B cell (primary cell): ENCODE measurements around the gene EXOC3L1. TPM values are rescaled to one million over a fixed set of nuclear protein-coding genes. Genes with fewer than 3 reads are reported as not detected.

ENCODE experiments used
- ATAC-seq: fragments of 200-7000 bp; cut with Tn5 transposase; one replicate; pipeline ENCODE4 v1.10.0; 2021; ENCODE audit warnings: low read depth, mild to moderate bottlenecking, moderate number of reproducible peaks, moderate library complexity
- CTCF ChIA-PET: fragments of 350-600 bp; sonication (Branson Sonifier 250); formaldehyde crosslinking; loops from one replicate; lab custom pipeline; 2021; ENCODE audit warnings: antibody characterized with exemption, inconsistent platforms; lab: Charles Lee
- POLR2A ChIA-PET: fragments of 350-600 bp; sonication (Branson Sonifier 250); formaldehyde crosslinking; loops from one replicate; lab custom pipeline; 2021; ENCODE audit warnings: antibody characterized with exemption; lab: Charles Lee
- DNase-seq: peaks from one replicate; pipeline ENCODE4 v3.0.0; 2013
- H2AFZ ChIP-seq: 2 replicates; pipeline ENCODE4 v1.6.1; 2012; ENCODE audit warnings: mild to moderate bottlenecking, low read depth, low read length; ENCODE audit not compliant: insufficient read depth, poor library complexity, severe bottlenecking
- H3K27ac ChIP-seq, 2 donors: 1 replicate in 1 of 2; 2 replicates in 1 of 2; pipeline ENCODE4 v1.5.1; 2012 to 2013; ENCODE audit warnings: low read length in 2 of 2, mild to moderate bottlenecking in 2 of 2, moderate library complexity in 1 of 2
- H3K27me3 ChIP-seq, 4 experiments: fragments of 200-600 bp in 1 of 4; sonication (generic) in 1 of 4; replicated peaks in 1 of 4; 1 replicate in 2 of 4; 2 replicates in 2 of 4; pipeline versions ENCODE4 v1.6.1 to v1.7.0; 2013 to 2016; ENCODE audit warnings: low read length in 3 of 4, mild to moderate bottlenecking in 2 of 4, mixed read lengths in 1 of 4, moderate library complexity in 1 of 4; ENCODE audit not compliant: insufficient read depth in 4 of 4, control insufficient read depth in 3 of 4; ENCODE audit errors: control extremely low read depth in 1 of 4
- H3K36me3 ChIP-seq, 2 experiments: replicated peaks in 1 of 2; 1 replicate in 1 of 2; 2 replicates in 1 of 2; pipeline versions ENCODE4 v1.6.1 to v1.7.1; 2013; ENCODE audit warnings: low read length in 1 of 2; ENCODE audit not compliant: insufficient read depth in 2 of 2, control insufficient read depth in 1 of 2; ENCODE audit errors: control extremely low read depth in 1 of 2, extremely low read depth in 1 of 2
- H3K4me1 ChIP-seq, 2 donors: fragments of 200-600 bp in 1 of 2; sonication (generic) in 1 of 2; 1 replicate in 1 of 2; 2 replicates in 1 of 2; pipeline versions ENCODE4 v1.5.1 to v1.6.1; 2013 to 2017; ENCODE audit warnings: low read length in 2 of 2; ENCODE audit not compliant: control insufficient read depth in 2 of 2, insufficient read depth in 2 of 2
- H3K4me2 ChIP-seq: replicated peaks from 2 replicates; pipeline ENCODE3; 2012; ENCODE audit warnings: mild to moderate bottlenecking, low read depth, low read length; ENCODE audit not compliant: poor library complexity, severe bottlenecking
- H3K4me3 ChIP-seq, 5 experiments: fragments of 200-600 bp in 1 of 5; sonication (generic) in 1 of 5; 1 replicate in 3 of 5; 2 replicates in 2 of 5; pipeline versions ENCODE4 v1.5.1 to v1.7.0; 2011 to 2016; ENCODE audit warnings: low read length in 4 of 5, mild to moderate bottlenecking in 4 of 5, low read depth in 2 of 5, control low read depth in 1 of 5, moderate library complexity in 1 of 5; ENCODE audit not compliant: insufficient read depth in 1 of 5; ENCODE audit errors: control extremely low read depth in 1 of 5, extremely low read depth in 1 of 5
- H3K79me2 ChIP-seq: fragments of 200-600 bp; sonication (generic); one replicate; pipeline ENCODE4 v1.6.0; 2016; ENCODE audit warnings: low read length; ENCODE audit not compliant: control insufficient read depth, insufficient read depth
- H3K9ac ChIP-seq: fragments of 200-600 bp; sonication (generic); 2 replicates; pipeline ENCODE4 v1.6.1; 2017; ENCODE audit warnings: mild to moderate bottlenecking, low read length, moderate library complexity
- H3K9me3 ChIP-seq, 3 donors: one replicate each; pipeline versions ENCODE4 v1.6.1 to v1.7.1; 2013; ENCODE audit warnings: low read length in 2 of 3; ENCODE audit not compliant: control insufficient read depth in 2 of 3, insufficient read depth in 1 of 3; ENCODE audit errors: control extremely low read depth in 1 of 3
- H4K20me1 ChIP-seq: 2 replicates; pipeline ENCODE4 v1.6.0; 2012; ENCODE audit warnings: mild to moderate bottlenecking, low read length; ENCODE audit not compliant: insufficient read depth, control insufficient read depth, poor library complexity, severe bottlenecking
- H3K27ac Mint-ChIP-seq: one replicate; pipeline ENCODE4 v1.8.0; 2021; ENCODE audit warnings: mixed read lengths
- H3K27me3 Mint-ChIP-seq: one replicate; pipeline ENCODE4 v1.8.0; 2021; ENCODE audit warnings: mixed read lengths
- H3K4me1 Mint-ChIP-seq: one replicate; pipeline ENCODE4 v1.8.0; 2021; ENCODE audit warnings: mixed read lengths
- H3K4me3 Mint-ChIP-seq: one replicate; pipeline ENCODE4 v1.8.0; 2021; ENCODE audit warnings: mixed read lengths
- H3K9me3 Mint-ChIP-seq: one replicate; pipeline ENCODE4 v1.8.0; 2022; ENCODE audit warnings: mixed read lengths; ENCODE audit not compliant: insufficient read depth
- EZH2 ChIP-seq: IDR thresholded peaks from 2 replicates; pipeline ENCODE4 v1.6.1; 2012; ENCODE audit warnings: borderline replicate concordance, low read depth, mild to moderate bottlenecking, moderate library complexity, low read length; ENCODE audit not compliant: insufficient read depth, poor library complexity, severe bottlenecking
- WGBS: methylation state at CpG from one replicate; pipeline ENCODE4 v1.1.5; 2013; ENCODE audit warnings: missing lambda C conversion rate; ENCODE audit not compliant: insufficient coverage; 5-methylcytosine and 5-hydroxymethylcytosine counted together
- intact Hi-C: fragments of 100-400 bp; cut with micrococcal nuclease; formaldehyde crosslinking; loops from one replicate; pipeline ENCODE4 v1.10.0; 2022
- polyA plus RNA-seq: library from polyadenylated mRNA; depleted of rRNA; stranded (reverse); fragments of >200 nt; gene quantifications from 2 replicates; pipeline ENCODE4 v1.2.3, GENCODE V29; 2012
- total RNA-seq, 2 donors: library from RNA; stranded (reverse); fragments of 120-200 nt in 1 of 2; gene quantifications; 1 replicate in 1 of 2; 2 replicates in 1 of 2; pipeline versions ENCODE4 v1.2.3 to v1.2.4, GENCODE V29; 2013 to 2022
- TF ChIP-seq, protein P1 (sequence below): fragments of 200-600 bp; IDR thresholded peaks from one replicate; pipeline ENCODE4 v1.8.0; 2022; ENCODE audit warnings: antibody characterized with exemption, mild to moderate bottlenecking

The EXOC3L1 gene
- total and polyA plus RNA-seq, 2 donors (not counting 1 experiment from before 2014, with no cell fraction given) = not detected

DNA sequence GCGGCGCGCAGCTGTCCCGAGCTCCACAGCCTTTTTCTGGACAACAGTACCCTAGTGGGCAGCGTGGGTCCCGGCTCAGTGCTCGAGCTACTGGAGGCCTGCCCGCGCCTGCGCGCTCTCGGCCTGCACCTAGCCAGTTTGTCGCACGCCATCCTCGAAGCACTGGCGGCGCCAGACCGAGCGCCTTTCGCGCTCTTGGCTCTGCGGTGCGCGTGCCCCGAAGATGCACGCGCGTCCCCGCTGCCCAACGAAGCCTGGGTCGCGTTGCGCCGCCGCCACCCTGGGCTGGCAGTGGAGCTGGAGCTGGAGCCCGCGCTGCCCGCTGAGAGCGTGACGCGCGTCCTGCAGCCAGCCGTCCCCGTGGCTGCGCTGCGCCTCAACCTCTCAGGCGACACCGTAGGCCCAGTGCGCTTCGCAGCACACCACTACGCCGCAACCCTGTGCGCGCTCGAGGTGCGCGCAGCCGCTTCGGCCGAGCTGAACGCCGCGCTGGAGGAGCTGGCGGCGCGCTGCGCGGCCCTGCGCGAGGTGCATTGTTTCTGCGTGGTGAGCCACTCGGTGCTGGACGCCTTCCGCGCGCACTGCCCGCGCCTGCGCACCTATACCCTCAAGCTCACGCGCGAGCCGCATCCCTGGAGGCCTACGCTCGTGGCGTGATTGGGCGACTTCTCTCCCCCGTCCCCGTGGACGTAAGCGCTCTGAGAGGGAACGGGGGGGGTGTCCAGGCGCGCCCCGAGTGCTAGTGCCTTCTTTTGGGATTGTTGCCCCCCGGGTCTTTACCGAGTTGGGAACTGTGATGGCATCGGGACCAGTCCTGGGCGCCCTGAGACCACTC lies 26.6 kb downstream of the EXOC3L1 start:
- Histone ChIP-seq H3K79me2 (no peaks in the 10 kb centered on the region), H2AFZ (peak overlapping the region; percentile 49), H3K27ac (no peak overlapping the region), H3K4me3 (peak overlapping the region in 4 of 5 experiments; percentile 8 to 44 (median 30)), H3K9me3 (peaks cover 0 to 44% (median 0%) of the 10 kb centered on the region in 3 donors), H3K4me1 (peaks cover 57 to 63% of the 10 kb centered on the region in 2 donors), H3K36me3 (no peaks in the 10 kb centered on the region), H3K4me2 (peak overlapping the region; percentile 78), H3K27me3 (peaks cover 0 to 76% (median 43%) of the 10 kb centered on the region in 4 experiments), H4K20me1 (peaks cover 24% of the 10 kb centered on the region), H3K9ac (peak overlapping the region; percentile 42)
- intact Hi-C loops = no loop called here
- 2% methylated on average over 99 of the region's 99 CpGs for WGBS
- H3K27me3 Mint-ChIP-seq = peaks cover 40% of the 10 kb centered on the region
- TF ChIP-seq, protein P1, sequence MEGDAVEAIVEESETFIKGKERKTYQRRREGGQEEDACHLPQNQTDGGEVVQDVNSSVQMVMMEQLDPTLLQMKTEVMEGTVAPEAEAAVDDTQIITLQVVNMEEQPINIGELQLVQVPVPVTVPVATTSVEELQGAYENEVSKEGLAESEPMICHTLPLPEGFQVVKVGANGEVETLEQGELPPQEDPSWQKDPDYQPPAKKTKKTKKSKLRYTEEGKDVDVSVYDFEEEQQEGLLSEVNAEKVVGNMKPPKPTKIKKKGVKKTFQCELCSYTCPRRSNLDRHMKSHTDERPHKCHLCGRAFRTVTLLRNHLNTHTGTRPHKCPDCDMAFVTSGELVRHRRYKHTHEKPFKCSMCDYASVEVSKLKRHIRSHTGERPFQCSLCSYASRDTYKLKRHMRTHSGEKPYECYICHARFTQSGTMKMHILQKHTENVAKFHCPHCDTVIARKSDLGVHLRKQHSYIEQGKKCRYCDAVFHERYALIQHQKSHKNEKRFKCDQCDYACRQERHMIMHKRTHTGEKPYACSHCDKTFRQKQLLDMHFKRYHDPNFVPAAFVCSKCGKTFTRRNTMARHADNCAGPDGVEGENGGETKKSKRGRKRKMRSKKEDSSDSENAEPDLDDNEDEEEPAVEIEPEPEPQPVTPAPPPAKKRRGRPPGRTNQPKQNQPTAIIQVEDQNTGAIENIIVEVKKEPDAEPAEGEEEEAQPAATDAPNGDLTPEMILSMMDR = no peak
- no peak for TF ChIP-seq EZH2
- ChIA-PET CTCF (interaction anchor here (1.0 to 2.5 kb wide), 9 partner anchors 8 to 270 kb away, joined by 3 to 11 read pairs (median 4); partner anchors contain the start of gene MATCAP1), POLR2A (interaction anchor here (0.6 to 0.7 kb wide), 5 partner anchors 9 to 522 kb away, joined by 3 to 5 read pairs (median 3); no protein-coding TSS in a partner anchor)
- peak; percentile 74 for DNase-seq
- H3K9me3 Mint-ChIP-seq = no peaks in the 10 kb centered on the region
- ATAC-seq = no peak
- no peak overlapping the region for H3K27ac Mint-ChIP-seq
- H3K4me3 Mint-ChIP-seq = peak overlapping the region; percentile 76
- peaks cover 49% of the 10 kb centered on the region for H3K4me1 Mint-ChIP-seq
